NCI-H774 (cell line): ENCODE measurements around the gene HCRTR2.
"Not testable (repeated sequence)": the region's sequence is repeated elsewhere in the genome, so short reads cannot be mapped to it uniquely, and the experiment has no call there.

Source experiments
- DNase-seq: peaks from one replicate; lab custom pipeline; 2025; lab: John Stamatoyannopoulos, UW

HCRTR2 gene

DNA sequence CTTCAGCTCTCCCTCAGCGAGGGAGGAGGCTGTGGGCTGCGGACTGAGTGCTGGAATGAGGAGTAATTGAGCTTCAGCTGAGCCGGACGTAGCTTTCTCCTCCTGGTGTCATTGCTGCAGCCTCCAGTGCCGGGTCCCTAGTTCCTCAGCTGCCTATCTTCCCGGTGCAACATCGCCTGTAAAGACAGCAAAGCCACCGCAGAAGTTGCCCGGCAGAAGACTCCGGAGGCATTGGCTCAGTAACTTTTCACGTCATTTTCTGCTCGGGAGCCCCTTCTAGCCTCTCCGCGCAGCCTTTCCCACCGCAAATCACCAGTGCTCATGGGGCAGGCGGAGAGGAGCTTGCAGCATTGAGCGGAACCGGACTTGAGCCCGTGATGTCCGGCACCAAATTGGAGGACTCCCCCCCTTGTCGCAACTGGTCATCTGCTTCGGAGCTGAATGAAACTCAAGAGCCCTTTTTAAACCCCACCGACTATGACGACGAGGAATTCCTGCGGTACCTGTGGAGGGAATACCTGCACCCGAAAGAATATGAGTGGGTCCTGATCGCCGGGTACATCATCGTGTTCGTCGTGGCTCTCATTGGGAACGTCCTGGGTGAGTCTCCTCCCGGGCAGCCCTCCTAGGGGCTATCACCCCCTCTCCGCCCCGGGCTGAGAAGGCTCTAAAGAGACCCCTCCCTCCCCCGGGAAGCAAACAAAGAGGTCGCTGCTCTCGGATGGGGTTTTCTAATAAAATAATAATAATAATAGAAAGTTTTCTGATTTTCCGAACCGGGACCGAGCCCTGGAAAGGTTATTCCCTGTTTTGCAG lies at the start of gene HCRTR2:
HCRTR2 (plus strand) TSS at position 305 of the 816 bp plus-strand sequence; CDS start at position 378, 73 bp downstream.
- no peak for DNase-seq

DNA sequence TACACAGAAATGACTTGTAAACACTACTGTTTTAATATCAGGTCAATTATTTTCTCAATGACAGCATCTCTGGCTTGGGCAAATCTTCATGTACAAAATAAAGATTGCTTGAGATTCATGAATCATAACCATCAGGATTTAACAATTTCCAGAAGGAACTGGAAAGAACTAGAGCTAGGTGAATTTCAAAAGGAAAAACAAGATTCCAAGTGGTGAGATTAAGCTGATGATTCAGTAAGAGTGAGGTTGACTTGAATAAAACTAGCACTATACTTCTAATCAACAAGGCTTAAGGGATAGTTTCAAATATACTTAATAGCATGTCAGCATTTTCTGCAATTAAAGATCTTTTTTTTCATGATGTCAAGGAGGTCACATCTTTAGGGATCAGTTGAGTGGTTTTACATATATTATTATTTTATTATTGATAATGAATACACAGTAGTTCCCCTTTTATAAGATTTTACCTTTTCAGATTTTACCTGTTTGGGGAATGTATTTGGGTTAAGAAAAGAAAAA lies 43.5 kb upstream of the HCRTR2 start:
- DNase-seq = no peak

DNA sequence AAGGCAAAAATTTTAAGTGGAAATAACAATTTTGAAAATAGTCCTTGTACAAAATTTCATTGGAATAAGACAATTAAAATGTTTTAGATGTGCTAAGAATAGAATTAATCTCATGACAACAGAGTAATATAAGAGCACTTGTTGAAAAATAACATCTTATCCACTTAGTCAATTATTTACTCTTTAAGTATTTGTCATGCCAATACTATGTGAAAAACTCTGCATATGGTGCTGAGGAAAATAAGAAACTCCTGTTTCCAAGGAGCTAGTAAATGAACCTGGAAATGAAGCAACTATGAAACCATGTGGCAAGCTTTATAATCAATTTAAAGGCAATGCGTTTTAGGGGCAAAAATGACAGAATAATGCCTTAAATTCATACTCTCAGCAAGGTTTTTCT lies 42.7 kb upstream of the HCRTR2 start:
- DNase-seq = no peak

DNA sequence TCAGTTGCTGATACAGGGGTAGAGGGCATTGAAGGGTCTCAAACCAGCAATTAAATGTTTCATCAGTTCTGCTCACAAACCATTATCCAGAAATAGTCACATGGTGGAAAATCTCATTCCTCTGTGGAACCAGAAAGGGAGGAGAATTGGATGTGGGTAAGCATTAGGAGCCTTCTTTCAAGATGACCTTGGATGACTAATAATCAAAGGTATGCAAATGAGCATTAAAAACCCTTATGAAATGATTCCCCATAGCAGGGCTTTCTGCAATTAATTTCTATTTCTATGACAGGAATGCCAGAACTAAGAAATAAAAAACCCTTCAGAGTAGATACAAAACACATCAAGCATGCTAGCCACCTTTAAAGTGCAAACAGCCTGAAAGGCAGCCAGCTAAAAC lies 37.4 kb upstream of the HCRTR2 start:
- no peak for DNase-seq

DNA sequence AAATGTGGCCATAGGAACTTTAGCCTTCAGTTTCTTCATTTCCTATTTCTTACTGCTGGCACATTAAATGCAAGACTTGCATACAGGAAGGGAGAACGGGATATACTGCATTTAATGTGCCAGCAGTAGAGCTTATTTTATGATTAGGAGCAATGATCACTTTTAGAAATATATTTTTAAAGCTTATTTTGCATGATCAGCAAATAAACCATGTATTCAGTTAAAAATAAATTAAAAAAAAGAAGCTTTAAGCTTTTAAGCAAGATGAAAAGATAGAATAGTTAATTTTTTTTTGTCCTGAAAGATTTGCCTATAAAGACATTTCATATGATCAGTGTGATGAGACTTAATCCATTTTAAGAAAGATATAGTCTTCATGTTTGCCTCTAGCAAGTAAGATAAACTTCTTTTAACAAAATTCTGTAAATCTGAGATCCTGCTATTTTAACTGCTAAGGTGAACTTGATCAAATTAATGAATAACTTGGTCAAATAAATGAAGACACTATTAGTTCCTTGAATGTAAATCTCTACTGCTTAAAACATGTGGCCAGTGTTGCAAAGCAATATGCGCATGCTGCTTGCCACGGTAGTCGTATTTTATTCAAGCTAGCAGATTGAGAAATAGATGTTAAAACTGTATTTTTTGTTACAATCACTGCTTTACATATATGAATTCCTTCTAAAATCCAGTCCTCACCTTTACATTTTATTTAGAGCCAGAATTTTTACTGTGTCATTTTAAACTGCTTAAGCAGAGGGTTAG lies 36.2 kb upstream of the HCRTR2 start:
- DNase-seq = no peak

DNA sequence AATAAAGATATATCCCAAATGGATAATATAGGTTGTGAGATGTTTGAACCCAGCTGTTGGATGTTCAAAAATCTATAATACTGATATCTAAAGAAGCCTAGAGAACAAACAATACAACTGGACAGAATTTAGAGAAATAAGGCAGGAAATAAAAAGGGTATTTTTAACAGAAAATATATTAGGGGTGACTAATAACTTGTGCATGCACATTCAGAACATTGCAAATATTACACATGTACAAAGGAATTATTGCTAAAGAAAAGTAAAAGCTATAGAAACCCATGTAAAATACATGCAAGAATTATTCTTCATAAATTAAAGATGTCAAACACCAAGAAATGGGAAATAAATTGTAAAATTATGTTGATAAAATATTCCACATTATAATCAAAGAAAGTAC lies 32.7 kb upstream of the HCRTR2 start:
- no peak for DNase-seq

DNA sequence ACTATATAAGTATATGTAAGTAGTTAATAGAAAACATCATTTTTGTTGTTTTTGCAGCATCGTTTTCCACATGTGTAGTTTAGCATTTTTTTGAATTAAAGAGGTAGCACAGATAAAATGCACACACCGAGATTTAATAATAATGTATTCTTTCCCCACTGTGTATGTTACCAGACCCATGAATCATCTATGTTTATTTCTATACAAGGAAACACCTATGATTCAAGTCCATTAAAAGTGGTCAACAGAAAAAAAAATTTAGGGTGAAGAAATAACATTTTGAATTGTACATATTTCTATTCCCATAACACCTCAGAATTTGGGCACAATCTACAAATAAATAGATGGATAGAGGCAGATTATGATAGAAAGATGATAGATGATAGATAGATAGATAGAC lies 31.7 kb upstream of the HCRTR2 start:
- no peak for DNase-seq

DNA sequence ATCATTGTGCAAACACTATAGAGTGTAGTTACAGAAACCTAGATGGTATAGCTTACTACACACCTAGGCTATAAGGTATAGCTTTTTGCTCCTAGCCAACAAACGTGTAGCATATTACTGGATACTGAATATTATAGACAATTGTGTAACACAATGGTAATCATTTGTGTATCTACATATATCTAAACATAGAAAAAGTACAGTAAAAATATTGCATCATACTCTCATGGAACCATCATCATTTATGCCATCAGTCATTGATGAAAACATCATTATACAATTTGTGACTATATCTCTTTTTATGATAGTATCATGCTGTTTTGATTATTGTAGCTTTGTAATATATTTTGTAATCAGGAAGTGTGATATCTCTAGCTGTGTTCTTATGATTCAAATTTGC lies 21.0 kb upstream of the HCRTR2 start:
- no peak for DNase-seq

DNA sequence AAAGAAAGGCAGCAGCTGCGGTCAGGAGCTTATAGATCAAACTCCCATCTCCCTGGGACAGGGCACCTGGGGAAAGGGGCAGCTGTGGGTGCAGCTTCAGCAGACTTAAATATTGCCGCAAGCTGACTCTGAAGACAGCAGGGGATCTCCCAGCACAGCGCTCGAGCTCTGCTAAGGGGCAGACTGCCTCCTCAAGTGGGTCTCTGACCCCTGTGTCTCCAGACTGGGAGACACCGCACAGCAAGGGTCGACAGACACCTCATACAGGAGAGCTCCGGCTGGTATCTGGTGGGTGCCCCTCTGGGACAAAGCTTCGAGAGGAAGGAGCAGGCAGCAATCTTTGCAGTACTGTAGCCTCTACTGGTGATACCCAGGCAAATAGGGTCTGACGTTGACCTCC lies 15.5 kb upstream of the HCRTR2 start:
- not testable (repeated sequence) for DNase-seq

DNA sequence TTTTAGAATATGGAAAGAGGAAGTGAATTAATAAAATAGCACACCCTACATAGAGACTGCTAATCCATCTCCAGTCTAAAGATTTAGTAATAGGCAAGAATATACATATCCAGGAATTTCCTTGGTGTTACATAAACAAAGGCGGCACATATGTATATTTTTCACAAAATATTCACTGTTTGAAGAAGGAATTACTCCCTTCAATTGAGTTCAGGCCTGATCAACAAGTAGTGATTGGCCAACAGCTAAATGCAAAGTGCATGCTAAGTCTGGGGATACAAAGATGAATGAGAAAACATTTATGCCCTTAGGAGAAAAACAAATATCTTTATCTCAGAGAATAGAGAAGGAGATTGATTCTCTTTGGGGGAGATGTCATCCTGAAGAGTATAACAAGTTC lies 6.5 kb upstream of the HCRTR2 start:
- no peak for DNase-seq

DNA sequence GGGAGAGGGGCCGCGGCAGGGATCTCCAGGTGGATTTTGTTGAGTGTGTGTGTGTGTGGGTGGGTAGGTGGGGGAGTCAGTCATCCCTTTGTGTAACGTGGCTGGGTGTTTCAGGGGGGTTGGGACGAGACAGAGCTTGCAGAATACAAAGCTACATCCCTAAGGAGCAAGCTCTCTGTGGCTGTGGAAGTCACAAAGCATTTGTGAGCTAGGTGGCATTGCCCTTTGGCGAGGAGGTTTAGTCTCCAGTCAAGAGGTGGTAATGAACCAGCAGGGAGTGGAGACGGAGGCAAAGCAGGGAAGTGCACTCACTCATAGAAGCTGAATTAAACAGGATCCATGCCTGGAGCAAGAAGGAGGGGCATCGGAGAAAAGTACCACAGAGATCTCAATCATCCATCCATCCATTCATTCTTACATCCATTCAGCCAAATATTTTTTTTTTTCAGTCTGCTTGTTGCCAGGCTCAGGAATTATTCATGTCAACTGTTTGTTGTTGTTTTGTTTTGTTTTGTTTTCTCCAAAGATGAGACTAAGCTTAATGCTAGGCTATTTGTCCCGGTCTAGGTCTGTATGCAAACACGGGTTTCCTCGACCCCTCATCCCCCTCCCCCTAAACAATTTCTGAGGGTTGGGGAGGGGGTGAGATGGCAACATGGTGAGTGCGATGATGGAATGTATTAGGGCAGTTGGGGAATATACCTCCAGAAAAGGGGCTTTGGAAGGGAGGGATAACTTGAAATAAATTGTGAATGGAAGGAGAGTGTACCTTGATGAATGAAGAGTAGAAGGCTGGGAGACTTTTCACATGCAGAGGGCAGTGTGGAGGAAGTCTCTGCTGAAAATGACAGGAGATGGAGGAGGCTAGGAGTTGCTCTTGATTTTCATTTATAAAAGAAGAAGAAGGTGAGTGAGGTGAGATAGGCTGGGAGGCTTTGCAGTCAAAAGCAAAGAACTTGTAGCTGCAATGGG lies 1.0 kb downstream of the HCRTR2 start:
- peak; percentile 6 for DNase-seq

DNA sequence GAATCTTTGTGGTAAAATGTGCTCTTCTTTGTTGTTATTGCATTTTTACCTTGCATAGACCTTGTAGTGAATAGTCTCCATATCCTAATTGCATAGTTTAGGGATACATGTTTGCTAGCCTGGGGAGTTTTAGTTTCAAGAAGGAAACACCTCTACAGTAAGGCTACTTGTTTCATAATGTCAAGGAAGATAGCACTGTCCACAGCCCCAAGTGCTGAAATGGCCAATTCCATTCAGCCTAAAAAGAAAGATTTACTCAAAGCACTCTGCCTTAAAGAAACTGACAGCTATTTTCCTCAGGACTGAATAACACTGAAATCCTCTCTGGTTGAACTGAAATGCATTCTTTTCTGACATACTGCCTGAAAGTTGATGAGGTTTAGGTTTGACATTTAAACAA lies 2.6 kb downstream of the HCRTR2 start:
- DNase-seq = no peak

DNA sequence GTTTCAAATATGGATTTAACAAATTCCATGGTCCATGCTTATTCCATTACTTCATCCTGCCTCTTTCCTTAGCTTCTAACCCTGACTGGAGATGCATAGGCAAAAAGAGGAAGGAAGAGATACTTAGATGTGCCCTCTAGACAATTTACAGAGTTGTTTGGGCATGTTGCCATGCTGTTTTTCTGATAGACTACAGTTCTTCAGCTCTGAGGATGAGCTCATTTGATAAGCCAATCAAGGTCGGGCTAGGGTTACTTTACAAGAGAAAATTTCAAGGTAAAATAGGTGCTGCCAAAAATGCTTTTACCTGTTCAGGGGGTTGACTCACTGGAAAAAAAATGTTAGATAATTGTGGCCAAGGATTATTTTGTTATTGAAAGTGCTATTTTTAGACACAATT lies 5.9 kb downstream of the HCRTR2 start:
- no peak for DNase-seq

DNA sequence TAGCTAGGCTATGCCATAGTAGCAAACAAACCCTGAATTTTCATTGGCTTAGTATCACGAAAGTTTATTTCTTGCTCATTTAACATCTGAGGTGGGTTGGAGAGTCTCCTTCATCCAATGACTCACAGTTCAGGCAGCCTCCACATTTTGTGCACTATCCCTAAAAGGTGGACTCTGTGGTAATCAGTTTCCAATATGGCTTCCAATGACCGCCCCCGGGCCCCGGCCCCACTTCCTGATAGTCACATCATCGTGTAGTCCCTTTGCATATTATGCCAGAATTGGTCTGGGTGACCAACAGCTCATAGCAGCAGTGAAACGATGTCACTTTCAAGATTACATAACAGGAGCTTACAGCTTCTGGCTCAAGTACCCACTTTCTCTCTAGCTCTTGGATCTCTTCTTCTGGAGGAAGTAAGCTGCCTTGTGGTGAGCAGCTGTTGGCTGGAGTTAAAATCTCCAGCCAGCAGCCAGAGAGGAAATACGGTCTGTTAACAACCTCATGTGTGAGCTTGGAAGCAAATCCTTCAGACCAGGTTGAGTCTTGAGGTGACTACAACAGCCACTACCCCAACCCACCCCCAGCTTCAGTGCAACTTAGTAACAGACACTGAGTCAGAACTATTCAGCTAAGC lies 7.8 kb downstream of the HCRTR2 start:
- no peak for DNase-seq

DNA sequence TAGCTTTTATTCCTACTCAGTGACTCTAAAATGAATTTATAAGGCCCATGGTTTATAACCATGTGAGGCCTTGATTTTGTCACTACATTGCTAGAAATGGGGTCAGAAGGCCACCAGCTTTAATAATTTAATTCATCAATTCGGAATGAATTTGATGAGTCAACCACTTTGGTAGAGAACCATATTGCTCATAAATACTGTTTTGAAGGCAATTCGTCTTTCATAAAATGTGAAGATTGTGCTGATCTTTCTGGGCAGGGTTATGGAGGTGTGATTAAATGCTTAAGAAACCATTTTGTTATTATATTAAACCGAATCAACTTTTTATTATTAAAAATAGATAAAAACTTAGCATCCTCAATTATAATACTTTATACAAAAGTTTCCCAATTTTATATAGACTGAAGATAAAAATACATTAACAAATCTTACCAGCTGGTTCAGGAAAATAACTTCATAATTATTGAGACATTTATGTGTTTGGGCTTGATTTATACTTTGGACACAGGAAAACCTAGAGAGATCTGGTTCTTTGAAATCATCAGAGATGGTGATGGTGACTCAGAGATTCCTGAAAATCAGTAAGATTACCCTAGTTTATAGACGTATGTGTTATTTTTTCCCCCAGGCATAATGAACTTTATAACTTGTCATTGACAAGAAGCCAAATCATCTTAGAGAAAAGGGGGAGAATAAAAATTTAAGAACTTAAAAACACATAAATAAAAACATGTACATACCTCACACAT lies 10.6 kb downstream of the HCRTR2 start:
- DNase-seq = no peak

DNA sequence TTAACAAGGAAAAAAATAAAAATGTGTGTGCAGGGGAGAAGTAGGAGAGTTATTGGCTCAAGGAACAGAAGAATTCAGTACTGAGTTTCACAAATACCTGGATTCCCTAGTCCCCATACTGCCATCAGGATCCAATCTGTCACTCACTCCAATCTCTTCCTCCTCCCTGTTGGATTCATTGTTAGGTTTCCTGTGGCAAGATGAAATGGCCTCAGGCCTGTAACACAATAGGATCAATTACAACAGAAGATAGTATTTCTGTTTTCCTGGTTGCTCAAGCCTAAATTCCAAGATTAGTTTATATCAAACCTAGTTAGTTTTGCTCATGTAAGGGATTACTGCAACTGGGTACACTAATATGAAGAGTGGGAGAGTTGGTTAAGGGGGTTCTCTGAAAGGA lies 24.4 kb downstream of the HCRTR2 start:
- DNase-seq = no peak

DNA sequence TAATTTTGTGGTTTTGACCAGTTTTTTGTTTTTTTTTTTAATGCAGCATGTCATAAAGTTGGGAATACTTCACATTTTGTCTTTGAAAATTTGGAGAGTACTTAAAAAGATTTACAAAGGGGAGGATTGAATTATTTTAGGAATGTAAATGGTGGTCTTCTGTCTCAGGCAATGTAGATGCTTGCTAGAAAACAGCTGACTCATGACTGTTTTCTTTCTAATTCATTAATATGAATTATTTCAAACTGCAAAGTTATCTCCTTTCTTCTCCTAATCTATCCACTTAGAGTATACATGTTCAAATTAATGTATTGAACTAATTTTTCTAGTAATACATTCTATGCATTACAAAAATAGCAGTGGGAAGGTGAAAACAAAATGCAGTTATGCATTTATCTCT lies 24.9 kb downstream of the HCRTR2 start:
- DNase-seq = no peak

DNA sequence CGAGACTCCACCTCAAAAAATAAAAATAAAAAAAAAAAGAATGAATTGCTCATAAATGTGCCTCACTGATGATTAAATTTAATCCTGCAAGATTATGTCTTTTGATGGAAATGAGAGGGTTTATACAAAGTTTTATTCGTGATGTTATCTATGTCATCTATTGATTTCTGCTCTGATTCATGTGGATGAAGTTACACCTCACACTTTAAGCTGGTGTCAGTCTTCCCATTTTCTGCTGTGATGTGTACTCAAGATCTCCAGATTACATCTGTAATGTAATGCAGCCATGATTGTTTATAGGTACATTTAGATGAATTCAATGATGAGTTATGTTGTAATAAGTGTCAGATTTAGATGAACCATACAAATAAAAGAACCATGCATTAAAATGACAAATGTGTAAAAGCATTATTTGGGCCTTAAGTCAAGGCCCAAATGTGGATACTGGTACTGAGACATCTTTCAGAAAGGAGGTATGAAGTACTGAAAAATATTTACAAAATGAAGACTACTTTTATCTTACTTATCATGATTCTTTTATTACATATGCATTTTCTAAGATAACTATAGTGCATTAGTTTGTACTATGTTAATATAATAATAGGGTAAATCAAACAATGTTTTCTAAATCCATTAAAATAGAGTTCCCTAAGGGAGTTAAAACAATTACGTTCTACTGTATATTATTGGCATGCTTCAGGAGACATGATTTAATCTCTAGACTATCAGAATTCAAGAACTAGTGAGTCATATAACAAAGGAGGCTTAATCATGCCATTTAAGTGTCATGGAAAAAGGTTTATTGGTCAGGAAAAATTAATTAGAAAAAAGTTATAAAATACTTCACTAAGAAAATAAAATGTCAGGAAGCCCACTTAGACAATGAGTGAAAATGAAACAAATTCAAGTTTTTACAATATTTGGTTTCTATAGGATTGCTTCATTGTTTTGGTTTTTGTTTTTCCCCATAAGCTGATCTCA lies 34.5 kb downstream of the HCRTR2 start:
- DNase-seq = no peak

DNA sequence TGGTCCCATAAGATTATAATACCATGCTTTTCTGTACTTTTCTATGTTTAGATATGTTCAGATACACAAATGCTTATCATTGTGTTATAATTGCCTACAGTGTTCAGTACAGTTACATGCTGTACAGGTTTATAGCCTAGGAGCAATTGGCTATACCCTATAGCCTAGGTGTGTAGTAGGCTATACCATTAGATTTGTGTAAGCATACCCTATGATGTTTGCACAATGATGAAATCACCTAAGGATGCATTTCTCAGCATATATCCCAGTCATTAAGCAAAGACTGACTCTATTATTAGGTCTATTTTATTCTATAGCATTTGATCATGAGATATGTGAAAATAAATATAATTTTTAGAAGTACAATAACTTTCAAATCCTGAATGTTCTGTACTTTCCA lies 36.6 kb downstream of the HCRTR2 start:
- no peak for DNase-seq

DNA sequence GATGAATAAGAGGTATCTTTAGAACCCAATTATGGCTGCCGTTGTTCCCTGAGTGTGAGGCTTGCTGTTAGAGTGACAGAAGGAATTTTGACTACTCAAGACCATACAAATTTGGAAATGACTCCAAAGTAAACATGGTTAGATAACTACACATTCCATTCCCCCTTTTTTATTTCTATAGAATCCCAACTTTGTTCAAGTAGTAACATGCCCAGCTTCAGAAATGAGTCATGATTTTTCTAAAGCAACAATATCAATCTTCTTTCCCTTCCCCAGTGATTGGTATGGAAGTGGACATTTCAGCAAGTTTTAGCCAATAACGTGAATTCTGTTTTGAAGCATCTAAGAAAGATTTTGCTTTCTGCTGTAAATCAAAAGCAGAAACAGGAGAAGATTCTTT lies 37.8 kb downstream of the HCRTR2 start:
- DNase-seq = no peak
